Stimulated activated CD8-positive, alpha-beta memory T cell treated with anti-CD3 and anti-CD28 coated beads, Interleukin-4, amount 100 ng/mL, for 4 hours (primary cell): ENCODE measurements around the gene SPATS2L.

Source experiments
- DNase-seq, 2 donors: peaks; one replicate each; pipeline ENCODE4 v3.0.0-alpha.2; 2020; ENCODE audit warnings: low read depth in 2 of 2, low spot score in 1 of 2

The SPATS2L gene

GRCh38 chr2:200296118-200296517 lies 10.4 kb upstream of the SPATS2L start:
- no peak for DNase-seq

GRCh38 chr2:200297100-200297499 lies 9.4 kb upstream of the SPATS2L start:
- no peak for DNase-seq

- no peak for DNase-seq
These were observed 8.5 kb upstream of the SPATS2L start for GRCh38 chr2:200297989-200298388.

GRCh38 chr2:200298816-200299215 lies 7.7 kb upstream of the SPATS2L start:
- DNase-seq, result no peak

GRCh38 chr2:200300065-200300464 lies 6.4 kb upstream of the SPATS2L start:
- DNase-seq, result no peak

- DNase-seq, result no peak
These were observed 5.7 kb upstream of the SPATS2L start for GRCh38 chr2:200300638-200301314.

GRCh38 chr2:200301953-200302858 lies 4.3 kb upstream of the SPATS2L start:
- no peak for DNase-seq

- no peak for DNase-seq
These were observed 3.4 kb upstream of the SPATS2L start for GRCh38 chr2:200302940-200303727.

GRCh38 chr2:200305797-200306195 lies 697 bp upstream of the SPATS2L start:
- DNase-seq, result no peak

GRCh38 chr2:200306931-200307723 lies 634 bp downstream of the SPATS2L start:
- DNase-seq, result no peak

- DNase-seq, result no peak
These were observed 1.4 kb downstream of the SPATS2L start for GRCh38 chr2:200307724-200308545.

GRCh38 chr2:200308546-200309295 lies 2.2 kb downstream of the SPATS2L start:
- no peak for DNase-seq

- DNase-seq, result no peak
These were observed 3.0 kb downstream of the SPATS2L start for GRCh38 chr2:200309296-200310049.

GRCh38 chr2:200310545-200310971 lies 4.1 kb downstream of the SPATS2L start:
- DNase-seq, result no peak

- DNase-seq, result no peak
These were observed 4.6 kb downstream of the SPATS2L start for GRCh38 chr2:200311139-200311538.

- no peak for DNase-seq
These were observed 8.6 kb downstream of the SPATS2L start for GRCh38 chr2:200314976-200315567.

GRCh38 chr2:200317975-200318374 lies 11.5 kb downstream of the SPATS2L start:
- no peak for DNase-seq

GRCh38 chr2:200318940-200319435 lies 12.5 kb downstream of the SPATS2L start:
- DNase-seq, result no peak
